BJ (cell line): ENCODE data around the gene ZSWIM3. TPM values are rescaled to one million over a fixed set of nuclear protein-coding genes. Genes with fewer than 3 reads are reported as not detected.

Source experiments
- CTCF ChIA-PET: fragments of 350-600 bp; formaldehyde crosslinking; extraction: SDS; loops from one replicate; lab custom pipeline; 2021; ENCODE audit warnings: antibody characterized with exemption, inconsistent platforms; lab: Yijun Ruan, JAX
- POLR2A ChIA-PET: fragments of 300-600 bp; sonication (Branson Sonifier 250); formaldehyde crosslinking; extraction: SDS; loops from one replicate; lab custom pipeline; 2021; ENCODE audit warnings: antibody characterized with exemption; lab: Charles Lee
- DNase-seq: peaks from one replicate; pipeline ENCODE4 v3.0.0-alpha.2; 2011; ENCODE audit warnings: low read depth
- H3K27me3 ChIP-seq: 2 replicates; pipeline ENCODE4 v1.6.0; 2011; ENCODE audit warnings: low read length; ENCODE audit not compliant: control insufficient read depth, insufficient read depth
- H3K36me3 ChIP-seq: 2 replicates; pipeline ENCODE4 v1.5.1; 2011; ENCODE audit warnings: low read length; ENCODE audit not compliant: control insufficient read depth, insufficient read depth
- H3K4me3 ChIP-seq: 2 replicates; pipeline ENCODE4 v1.5.1; 2011; ENCODE audit warnings: low read depth, mild to moderate bottlenecking, control low read depth, low read length
- polyA plus RNA-seq: library from polyadenylated mRNA; depleted of rRNA; stranded (reverse); fragments of >200 nt; gene quantifications from 2 replicates; pipeline ENCODE4 v1.2.3, GENCODE V29; 2011
- TF ChIP-seq, protein P1 (sequence below): IDR thresholded peaks from 2 replicates; pipeline ENCODE4 v1.5.1; 2011; ENCODE audit warnings: low read depth, mild to moderate bottlenecking, control low read depth, inconsistent platforms, low read length, moderate library complexity; ENCODE audit not compliant: insufficient read depth

Gene ZSWIM3
- polyA plus RNA-seq, 1 experiment: 4.5 TPM

- Histone ChIP-seq H3K36me3 (peaks cover 5% of the 10 kb centered on the region), H3K4me3 (no peak overlapping the region), H3K27me3 (no peaks in the 10 kb centered on the region)
- CTCF ChIA-PET: no interaction called here
- no peak for DNase-seq
- TF ChIP-seq, protein P1, sequence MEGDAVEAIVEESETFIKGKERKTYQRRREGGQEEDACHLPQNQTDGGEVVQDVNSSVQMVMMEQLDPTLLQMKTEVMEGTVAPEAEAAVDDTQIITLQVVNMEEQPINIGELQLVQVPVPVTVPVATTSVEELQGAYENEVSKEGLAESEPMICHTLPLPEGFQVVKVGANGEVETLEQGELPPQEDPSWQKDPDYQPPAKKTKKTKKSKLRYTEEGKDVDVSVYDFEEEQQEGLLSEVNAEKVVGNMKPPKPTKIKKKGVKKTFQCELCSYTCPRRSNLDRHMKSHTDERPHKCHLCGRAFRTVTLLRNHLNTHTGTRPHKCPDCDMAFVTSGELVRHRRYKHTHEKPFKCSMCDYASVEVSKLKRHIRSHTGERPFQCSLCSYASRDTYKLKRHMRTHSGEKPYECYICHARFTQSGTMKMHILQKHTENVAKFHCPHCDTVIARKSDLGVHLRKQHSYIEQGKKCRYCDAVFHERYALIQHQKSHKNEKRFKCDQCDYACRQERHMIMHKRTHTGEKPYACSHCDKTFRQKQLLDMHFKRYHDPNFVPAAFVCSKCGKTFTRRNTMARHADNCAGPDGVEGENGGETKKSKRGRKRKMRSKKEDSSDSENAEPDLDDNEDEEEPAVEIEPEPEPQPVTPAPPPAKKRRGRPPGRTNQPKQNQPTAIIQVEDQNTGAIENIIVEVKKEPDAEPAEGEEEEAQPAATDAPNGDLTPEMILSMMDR: no peak
- POLR2A ChIA-PET: interaction anchor here (0.6 kb wide), 1 partner anchor 8 kb away, joined by 3 read pairs; no protein-coding TSS in a partner anchor
These were observed 22.1 kb upstream of the ZSWIM3 start for GRCh38 chr20:45835329-45835765.

DNA sequence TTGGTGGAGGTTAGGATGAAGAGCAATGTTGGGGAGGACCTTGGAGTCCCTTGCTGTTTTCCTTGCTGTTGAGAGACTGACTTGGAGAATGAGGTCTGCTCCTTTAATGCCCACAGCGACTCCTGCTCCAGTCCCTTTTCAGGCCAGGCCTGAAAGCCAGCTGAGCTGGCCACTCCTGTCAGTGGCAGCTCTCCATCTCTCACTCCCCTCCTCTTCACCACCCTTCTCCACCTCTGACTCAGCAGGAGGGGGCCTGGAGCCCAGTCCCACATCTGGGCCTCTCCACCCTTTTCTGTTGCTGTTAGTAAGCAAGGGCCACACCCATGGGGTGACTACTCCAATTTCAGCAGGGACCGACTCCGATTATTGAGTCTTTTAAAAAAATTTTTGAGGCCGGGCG, 21.6 kb upstream of the ZSWIM3 start:
- TF ChIP-seq, protein P1: no peak
- no peaks in the 10 kb centered on the region for H3K27me3 ChIP-seq
- ChIA-PET POLR2A (interaction anchor here (0.6 kb wide), 1 partner anchor 8 kb away, joined by 3 read pairs; no protein-coding TSS in a partner anchor), CTCF (no interaction called here)
- peaks cover 8% of the 10 kb centered on the region for H3K36me3 ChIP-seq
- H3K4me3 ChIP-seq: no peak overlapping the region
- DNase-seq: peak; percentile 60

- Histone ChIP-seq H3K27me3 (no peaks in the 10 kb centered on the region), H3K4me3 (no peak overlapping the region), H3K36me3 (peaks cover 13% of the 10 kb centered on the region)
- no peak for DNase-seq
- TF ChIP-seq, protein P1: no peak
- ChIA-PET POLR2A (no interaction called here), CTCF (interaction anchor here (1.0 to 1.3 kb wide), 2 partner anchors 11 to 38 kb away, joined by 3 to 5 read pairs; no protein-coding TSS in a partner anchor)
These were observed 20.6 kb upstream of the ZSWIM3 start for GRCh38 chr20:45836841-45837240.

- no peak overlapping the region for H3K4me3 ChIP-seq
- CTCF ChIA-PET: interaction anchor here (1.4 kb wide), 1 partner anchor 41 kb away, joined by 3 read pairs; no protein-coding TSS in a partner anchor
- H3K36me3 ChIP-seq: peaks cover 24% of the 10 kb centered on the region
- POLR2A ChIA-PET: no interaction called here
- TF ChIP-seq, protein P1: no peak
- DNase-seq: no peak
- no peaks in the 10 kb centered on the region for H3K27me3 ChIP-seq
These were observed 16.7 kb upstream of the ZSWIM3 start for GRCh38 chr20:45840700-45841198.

GRCh38 chr20:45841407-45842129, 15.8 kb upstream of the ZSWIM3 start:
- DNase-seq: no peak
- POLR2A ChIA-PET: no interaction called here

More at GRCh38 chr20:45841407-45842129, 15.8 kb upstream of the ZSWIM3 start:
- TF ChIP-seq, protein P1: no peak
- Histone ChIP-seq H3K27me3 (no peaks in the 10 kb centered on the region), H3K4me3 (no peak overlapping the region), H3K36me3 (peaks cover 22% of the 10 kb centered on the region)
- CTCF ChIA-PET: interaction anchor here (1.1 to 1.5 kb wide), 5 partner anchors 37 to 128 kb away, joined by 3 to 5 read pairs (median 3); partner anchors contain the start of gene ZSWIM1
